Astrocyte (in vitro differentiated cells and primary cell): ENCODE data around the gene NCOR2. TPM values are rescaled to one million over a fixed set of nuclear protein-coding genes. Genes with fewer than 3 reads are reported as not detected.

Experiments
- DNase-seq: peaks from one replicate; pipeline ENCODE4 v3.0.0-alpha.2; 2010; ENCODE audit warnings: low read depth
- FAIRE-seq: peaks from 2 replicates; lab custom pipeline; 2011; peaks lifted over from hg19 to GRCh38; lab: Jason Lieb, UNC
- H2AFZ ChIP-seq: 2 replicates; pipeline ENCODE4 v1.6.0; 2012; ENCODE audit warnings: low read depth, low read length, inconsistent platforms
- H3K27ac ChIP-seq: 2 replicates; pipeline ENCODE4 v1.5.1; 2011; ENCODE audit warnings: low read depth, low read length, inconsistent platforms
- H3K27me3 ChIP-seq: 2 replicates; pipeline ENCODE4 v1.6.0; 2011; ENCODE audit warnings: low read length, inconsistent platforms; ENCODE audit not compliant: insufficient read depth
- H3K36me3 ChIP-seq: 2 replicates; pipeline ENCODE4 v1.5.1; 2011; ENCODE audit warnings: low read length, inconsistent platforms; ENCODE audit not compliant: insufficient read depth
- H3K4me1 ChIP-seq: 2 replicates; pipeline ENCODE4 v1.5.1; 2011; ENCODE audit warnings: low read length, inconsistent platforms; ENCODE audit not compliant: insufficient read depth
- H3K4me2 ChIP-seq: 2 replicates; pipeline ENCODE4 v1.6.0; 2012; ENCODE audit warnings: low read length, inconsistent platforms
- H3K4me3 ChIP-seq: 2 replicates; pipeline ENCODE4 v1.5.1; 2011; ENCODE audit warnings: low read depth, mild to moderate bottlenecking, low read length, inconsistent platforms; ENCODE audit not compliant: insufficient read depth
- H3K79me2 ChIP-seq: 2 replicates; pipeline ENCODE4 v1.6.0; 2012; ENCODE audit warnings: mild to moderate bottlenecking, low read length, inconsistent platforms; ENCODE audit not compliant: insufficient read depth
- H3K9ac ChIP-seq: 2 replicates; pipeline ENCODE4 v1.6.0; 2012; ENCODE audit warnings: mild to moderate bottlenecking, low read length, inconsistent platforms
- H3K9me3 ChIP-seq: 2 replicates; pipeline ENCODE4 v1.5.1; 2012; ENCODE audit warnings: low read depth, mild to moderate bottlenecking, low read length, inconsistent platforms; ENCODE audit not compliant: insufficient read depth
- H4K20me1 ChIP-seq: 2 replicates; pipeline ENCODE4 v1.6.0; 2012; ENCODE audit warnings: low read length, inconsistent platforms; ENCODE audit not compliant: insufficient read depth
- H3K27ac Mint-ChIP-seq: one replicate; pipeline ENCODE4 v1.8.0; 2021; ENCODE audit warnings: mild to moderate bottlenecking, mixed read lengths; ENCODE audit not compliant: unreplicated experiment
- H3K27me3 Mint-ChIP-seq: one replicate; pipeline ENCODE4 v1.8.0; 2021; ENCODE audit warnings: low read depth, mixed read lengths; ENCODE audit not compliant: unreplicated experiment
- H3K36me3 Mint-ChIP-seq: one replicate; pipeline ENCODE4 v1.8.0; 2021; ENCODE audit warnings: low read depth, mixed read lengths; ENCODE audit not compliant: unreplicated experiment
- H3K4me1 Mint-ChIP-seq: one replicate; pipeline ENCODE4 v1.8.0; 2021; ENCODE audit warnings: low read depth, mixed read lengths; ENCODE audit not compliant: unreplicated experiment
- H3K4me3 Mint-ChIP-seq: one replicate; pipeline ENCODE4 v1.8.0; 2021; ENCODE audit warnings: mild to moderate bottlenecking, moderate library complexity, mixed read lengths; ENCODE audit not compliant: unreplicated experiment
- H3K9me3 Mint-ChIP-seq: one replicate; pipeline ENCODE4 v1.8.0; 2021; ENCODE audit warnings: mild to moderate bottlenecking, mixed read lengths; ENCODE audit not compliant: unreplicated experiment
- CTCF ChIP-seq: IDR thresholded peaks from 2 replicates; pipeline ENCODE4 v1.5.1; 2011; ENCODE audit warnings: low read depth, mild to moderate bottlenecking, inconsistent platforms, low read length, moderate library complexity; ENCODE audit not compliant: insufficient read depth
- EZH2 ChIP-seq: IDR thresholded peaks from 2 replicates; pipeline ENCODE4 v1.6.1; 2012; ENCODE audit warnings: mild to moderate bottlenecking, low read length, inconsistent platforms; ENCODE audit not compliant: insufficient read depth
- total RNA-seq: library from RNA; stranded (reverse); gene quantifications from 2 replicates; pipeline ENCODE4 v1.2.1, GENCODE V29; 2021

The NCOR2 gene
- total RNA-seq, 1 donor from 2014 or later, result 425 TPM

- H2AFZ ChIP-seq, result no peak overlapping the region
- no peak overlapping the region for H3K27ac ChIP-seq
- H3K9me3 ChIP-seq, result no peaks in the 10 kb centered on the region
- H3K9ac ChIP-seq, result no peak overlapping the region
- FAIRE-seq, result no peak
- no peaks in the 10 kb centered on the region for H4K20me1 ChIP-seq
- no peak for TF ChIP-seq CTCF
- no peak for TF ChIP-seq EZH2
- H3K4me1 Mint-ChIP-seq, result peaks cover 7% of the 10 kb centered on the region
- no peaks in the 10 kb centered on the region for H3K36me3 ChIP-seq
- no peak overlapping the region for H3K27ac Mint-ChIP-seq
- peaks cover 11% of the 10 kb centered on the region for H3K4me1 ChIP-seq
- no peak overlapping the region for H3K4me3 Mint-ChIP-seq
- H3K36me3 Mint-ChIP-seq, result peaks cover 8% of the 10 kb centered on the region
- H3K27me3 Mint-ChIP-seq, result peaks cover 48% of the 10 kb centered on the region
- no peaks in the 10 kb centered on the region for H3K79me2 ChIP-seq
- DNase-seq, result no peak
- H3K4me2 ChIP-seq, result no peak overlapping the region
- H3K27me3 ChIP-seq, result no peaks in the 10 kb centered on the region
- no peak overlapping the region for H3K4me3 ChIP-seq
- peaks cover 10% of the 10 kb centered on the region for H3K9me3 Mint-ChIP-seq
Measured at GRCh38 chr12:124604264-124604680, 36.9 kb upstream of the NCOR2 start.

DNA sequence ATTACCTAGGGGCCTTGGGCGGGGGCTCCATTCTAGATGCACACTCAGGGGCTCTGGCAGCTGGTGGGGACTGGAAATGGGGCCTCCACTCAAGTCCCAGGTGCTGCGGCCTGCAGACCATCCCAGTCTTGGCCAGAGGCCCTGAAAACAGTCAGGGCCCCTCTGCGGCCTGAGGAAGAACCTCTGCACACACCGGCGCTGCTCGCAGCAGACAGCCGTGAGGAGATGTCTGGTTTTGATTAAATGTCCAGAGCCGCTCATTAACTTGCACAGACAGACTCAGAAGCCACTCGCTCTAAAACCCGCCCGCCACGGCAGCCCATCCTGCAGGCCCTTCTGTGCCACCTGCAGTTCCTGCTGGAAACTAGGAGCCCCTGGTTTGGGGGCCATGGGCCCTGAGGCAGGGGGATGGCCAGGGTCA lies 36.4 kb upstream of the NCOR2 start:
- FAIRE-seq (no peak), DNase-seq (no peak)
- Histone ChIP-seq H3K79me2 (no peaks in the 10 kb centered on the region), H3K9ac (no peak overlapping the region), H2AFZ (no peak overlapping the region), H3K4me1 (peaks cover 7% of the 10 kb centered on the region), H3K27ac (no peak overlapping the region), H3K9me3 (no peaks in the 10 kb centered on the region), H3K36me3 (no peaks in the 10 kb centered on the region), H3K4me2 (no peak overlapping the region), H3K4me3 (no peak overlapping the region), H4K20me1 (no peaks in the 10 kb centered on the region), H3K27me3 (no peaks in the 10 kb centered on the region)
- TF ChIP-seq EZH2, result no peak
- no peak for TF ChIP-seq CTCF
- Mint-ChIP-seq H3K4me3 (no peak overlapping the region), H3K4me1 (peaks cover 7% of the 10 kb centered on the region), H3K27ac (no peak overlapping the region), H3K27me3 (peaks cover 47% of the 10 kb centered on the region), H3K9me3 (peaks cover 10% of the 10 kb centered on the region), H3K36me3 (peaks cover 8% of the 10 kb centered on the region)

- H3K4me1 ChIP-seq, result peaks cover 2% of the 10 kb centered on the region
- no peak overlapping the region for H3K27ac ChIP-seq
- no peaks in the 10 kb centered on the region for H3K79me2 ChIP-seq
- no peaks in the 10 kb centered on the region for H4K20me1 ChIP-seq
- no peaks in the 10 kb centered on the region for H3K27me3 ChIP-seq
- H3K9me3 Mint-ChIP-seq, result peaks cover 10% of the 10 kb centered on the region
- no peak overlapping the region for H3K27ac Mint-ChIP-seq
- H3K9ac ChIP-seq, result no peak overlapping the region
- H3K4me2 ChIP-seq, result no peak overlapping the region
- no peak overlapping the region for H2AFZ ChIP-seq
- peaks cover 8% of the 10 kb centered on the region for H3K36me3 Mint-ChIP-seq
- H3K4me3 Mint-ChIP-seq, result no peak overlapping the region
- no peaks in the 10 kb centered on the region for H3K36me3 ChIP-seq
- TF ChIP-seq EZH2, result no peak
- peaks cover 41% of the 10 kb centered on the region for H3K27me3 Mint-ChIP-seq
- DNase-seq, result no peak
- peaks cover 7% of the 10 kb centered on the region for H3K4me1 Mint-ChIP-seq
- H3K9me3 ChIP-seq, result no peaks in the 10 kb centered on the region
- no peak overlapping the region for H3K4me3 ChIP-seq
- no peak for FAIRE-seq
Measured at GRCh38 chr12:124603100-124603541, 35.7 kb upstream of the NCOR2 start.
